CD14-positive monocyte (primary cell): ENCODE results near the gene BCAP31. TPM values are rescaled to one million over a fixed set of nuclear protein-coding genes. Genes with fewer than 3 reads are reported as not detected.

Experiments
- DNase-seq, 3 donors: peaks; one replicate each; pipeline ENCODE4 v3.0.0-alpha.2; 2011 to 2022
- H2AFZ ChIP-seq: 2 replicates; pipeline ENCODE4 v1.6.0; 2012; ENCODE audit warnings: mild to moderate bottlenecking, low read depth, low read length, inconsistent platforms; ENCODE audit not compliant: insufficient read depth, poor library complexity, severe bottlenecking
- H3K27ac ChIP-seq, 2 donors: 1 replicate in 1 of 2; 2 replicates in 1 of 2; pipeline ENCODE4 v1.5.1; 2012 to 2013; ENCODE audit warnings: low read length in 2 of 2, control low read depth in 1 of 2, inconsistent platforms in 1 of 2, low read depth in 1 of 2, mild to moderate bottlenecking in 1 of 2
- H3K27me3 ChIP-seq, 2 donors: one replicate each; pipeline versions ENCODE4 v1.6.0 to v1.6.1; 2011 to 2013; ENCODE audit warnings: low read length in 2 of 2; ENCODE audit not compliant: control insufficient read depth in 2 of 2, insufficient read depth in 2 of 2
- H3K36me3 ChIP-seq, 2 donors: replicated peaks in 1 of 2; 1 replicate in 1 of 2; 2 replicates in 1 of 2; pipeline versions ENCODE4 v1.5.1 to v1.6.1; 2012 to 2013; ENCODE audit warnings: low read length in 2 of 2, control low read depth in 1 of 2, inconsistent platforms in 1 of 2, mild to moderate bottlenecking in 1 of 2; ENCODE audit not compliant: insufficient read depth in 2 of 2, control insufficient read depth in 1 of 2
- H3K4me1 ChIP-seq, 2 donors: 1 replicate in 1 of 2; 2 replicates in 1 of 2; pipeline versions ENCODE4 v1.5.1 to v1.6.1; 2012 to 2013; ENCODE audit warnings: low read length in 2 of 2, control low read depth in 1 of 2, inconsistent platforms in 1 of 2, mild to moderate bottlenecking in 1 of 2, moderate library complexity in 1 of 2; ENCODE audit not compliant: insufficient read depth in 2 of 2, control insufficient read depth in 1 of 2
- H3K4me2 ChIP-seq: replicated peaks from 2 replicates; pipeline ENCODE3; 2012; ENCODE audit warnings: low read length, moderate library complexity, mild to moderate bottlenecking; ENCODE audit not compliant: poor library complexity, severe bottlenecking; ENCODE audit errors: extremely low read depth
- H3K4me3 ChIP-seq, 3 experiments: fragments of 200-600 bp in 1 of 3; sonication (generic) in 1 of 3; replicated peaks in 1 of 3; 1 replicate in 2 of 3; 2 replicates in 1 of 3; pipeline ENCODE4 v1.5.1; 2011 to 2013; ENCODE audit warnings: low read length in 3 of 3, mild to moderate bottlenecking in 3 of 3, control low read depth in 2 of 3, low read depth in 2 of 3, inconsistent platforms in 1 of 3, moderate library complexity in 1 of 3
- H3K79me2 ChIP-seq: 2 replicates; pipeline ENCODE4 v1.6.0; 2012; ENCODE audit warnings: mild to moderate bottlenecking, control low read depth, inconsistent platforms, low read length, moderate library complexity; ENCODE audit not compliant: insufficient read depth
- H3K9ac ChIP-seq: 2 replicates; pipeline ENCODE4 v1.6.0; 2017; ENCODE audit warnings: low read length, mild to moderate bottlenecking; ENCODE audit not compliant: insufficient read depth, poor library complexity, severe bottlenecking
- H3K9me3 ChIP-seq, 2 donors: replicated peaks in 1 of 2; 1 replicate in 1 of 2; 2 replicates in 1 of 2; pipeline versions ENCODE4 v1.5.1 to v1.6.1; 2012 to 2013; ENCODE audit warnings: low read length in 2 of 2, control low read depth in 1 of 2; ENCODE audit not compliant: control insufficient read depth in 1 of 2, insufficient read depth in 1 of 2
- H4K20me1 ChIP-seq: 2 replicates; pipeline ENCODE4 v1.6.0; 2012; ENCODE audit warnings: mild to moderate bottlenecking, low read length, control low read depth, moderate library complexity; ENCODE audit not compliant: insufficient read depth
- H3K27ac Mint-ChIP-seq, 7 donors: one replicate each; pipeline ENCODE4 v1.8.0; 2020; ENCODE audit warnings: mild to moderate bottlenecking in 7 of 7, mixed read lengths in 7 of 7, moderate library complexity in 6 of 7, inconsistent platforms in 2 of 7
- H3K27me3 Mint-ChIP-seq, 3 donors: one replicate each; pipeline ENCODE4 v1.8.0; 2021 to 2022; ENCODE audit warnings: low read depth in 3 of 3, mild to moderate bottlenecking in 3 of 3, mixed read lengths in 3 of 3, moderate library complexity in 3 of 3, inconsistent platforms in 1 of 3
- H3K36me3 Mint-ChIP-seq, 2 donors: one replicate each; pipeline ENCODE4 v1.8.0; 2020; ENCODE audit warnings: mixed read lengths in 2 of 2, inconsistent platforms in 1 of 2, mild to moderate bottlenecking in 1 of 2
- H3K4me1 Mint-ChIP-seq: one replicate; pipeline ENCODE4 v1.8.0; 2020; ENCODE audit warnings: mild to moderate bottlenecking, mixed read lengths
- H3K4me3 Mint-ChIP-seq, 2 donors: one replicate each; pipeline ENCODE4 v1.8.0; 2020; ENCODE audit warnings: mild to moderate bottlenecking in 2 of 2, mixed read lengths in 2 of 2, moderate library complexity in 1 of 2
- H3K9me3 Mint-ChIP-seq, 7 donors: one replicate each; pipeline ENCODE4 v1.8.0; 2020 to 2022; ENCODE audit warnings: mixed read lengths in 7 of 7, mild to moderate bottlenecking in 6 of 7, moderate library complexity in 6 of 7, inconsistent platforms in 2 of 7
- WGBS: methylation state at CpG from one replicate; pipeline ENCODE4 v1.1.5; 2013; ENCODE audit warnings: missing lambda C conversion rate; ENCODE audit not compliant: insufficient coverage; 5-methylcytosine and 5-hydroxymethylcytosine counted together
- intact Hi-C, 2 donors: fragments of 100-400 bp; cut with micrococcal nuclease; formaldehyde crosslinking; loops; one replicate each; pipeline versions ENCODE4 v1.15.0 to v1.15.1; 2023
- polyA plus RNA-seq, 3 donors: library from polyadenylated mRNA; depleted of rRNA in 1 of 3; unstranded in 2 of 3; stranded (reverse) in 1 of 3; fragments of 300-500 nt in 2 of 3; fragments of >200 nt in 1 of 3; fragmentation: Illumina TruSeq in 2 of 3; gene quantifications; 1 replicate in 2 of 3; 2 replicates in 1 of 3; pipeline ENCODE4 v1.2.3, GENCODE V29; 2012 to 2021
- TF ChIP-seq, protein P1 (sequence below): fragments of 200-600 bp; IDR thresholded peaks from one replicate; pipeline ENCODE4 v1.8.0; 2022; ENCODE audit warnings: antibody characterized with exemption, mild to moderate bottlenecking

Gene BCAP31
- polyA plus RNA-seq, 3 donors = 139 to 294 (median 288) TPM

DNA sequence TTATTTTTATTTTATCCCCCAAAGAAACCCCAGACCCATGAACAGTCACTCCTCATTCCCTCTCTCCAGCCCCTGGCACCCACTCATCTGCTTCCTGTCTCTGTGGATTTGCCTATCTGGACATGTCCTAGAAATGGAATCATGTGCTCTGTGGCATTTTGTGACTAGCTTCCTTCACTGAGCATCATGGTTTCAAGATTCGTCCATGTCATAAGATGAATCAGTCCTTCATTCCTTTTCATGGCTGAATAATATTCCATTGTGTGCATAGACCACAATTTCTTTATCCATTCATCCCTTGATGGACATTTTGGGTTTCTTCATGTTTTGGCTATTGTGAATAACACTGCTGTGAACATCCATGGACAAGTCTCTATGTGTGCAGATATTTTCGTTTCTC, 10.7 kb upstream of the BCAP31 start:
- Histone ChIP-seq H3K9ac (no peak overlapping the region), H3K4me3 (no peak overlapping the region), H3K9me3 (peaks cover 0 to 7% of the 10 kb centered on the region in 2 donors), H2AFZ (no peak overlapping the region), H3K27ac (no peak overlapping the region), H3K4me2 (no peak overlapping the region), H3K4me1 (peaks cover 33 to 35% of the 10 kb centered on the region in 2 donors), H3K27me3 (no peaks in the 10 kb centered on the region), H3K36me3 (peaks cover 36 to 49% of the 10 kb centered on the region in 2 donors), H4K20me1 (peaks cover 21% of the 10 kb centered on the region), H3K79me2 (peaks cover 14% of the 10 kb centered on the region)
- TF ChIP-seq, protein P1, sequence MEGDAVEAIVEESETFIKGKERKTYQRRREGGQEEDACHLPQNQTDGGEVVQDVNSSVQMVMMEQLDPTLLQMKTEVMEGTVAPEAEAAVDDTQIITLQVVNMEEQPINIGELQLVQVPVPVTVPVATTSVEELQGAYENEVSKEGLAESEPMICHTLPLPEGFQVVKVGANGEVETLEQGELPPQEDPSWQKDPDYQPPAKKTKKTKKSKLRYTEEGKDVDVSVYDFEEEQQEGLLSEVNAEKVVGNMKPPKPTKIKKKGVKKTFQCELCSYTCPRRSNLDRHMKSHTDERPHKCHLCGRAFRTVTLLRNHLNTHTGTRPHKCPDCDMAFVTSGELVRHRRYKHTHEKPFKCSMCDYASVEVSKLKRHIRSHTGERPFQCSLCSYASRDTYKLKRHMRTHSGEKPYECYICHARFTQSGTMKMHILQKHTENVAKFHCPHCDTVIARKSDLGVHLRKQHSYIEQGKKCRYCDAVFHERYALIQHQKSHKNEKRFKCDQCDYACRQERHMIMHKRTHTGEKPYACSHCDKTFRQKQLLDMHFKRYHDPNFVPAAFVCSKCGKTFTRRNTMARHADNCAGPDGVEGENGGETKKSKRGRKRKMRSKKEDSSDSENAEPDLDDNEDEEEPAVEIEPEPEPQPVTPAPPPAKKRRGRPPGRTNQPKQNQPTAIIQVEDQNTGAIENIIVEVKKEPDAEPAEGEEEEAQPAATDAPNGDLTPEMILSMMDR = no peak
- H3K4me1 Mint-ChIP-seq = peaks cover 26% of the 10 kb centered on the region
- no peak overlapping the region for H3K4me3 Mint-ChIP-seq
- H3K27ac Mint-ChIP-seq = peak overlapping the region in 1 of 7 donors; percentile 13
- intact Hi-C loops = no loop called here
- no peak for DNase-seq
- H3K36me3 Mint-ChIP-seq = peaks cover 45 to 69% of the 10 kb centered on the region in 2 donors
- H3K9me3 Mint-ChIP-seq = peaks cover 0 to 24% (median 16%) of the 10 kb centered on the region in 7 donors
- H3K27me3 Mint-ChIP-seq = peaks cover 0 to 12% (median 0%) of the 10 kb centered on the region in 3 donors
- 100% methylated on average over 1 of the region's 2 CpGs for WGBS

GRCh38 chrX:153733651-153734240, 9.6 kb upstream of the BCAP31 start:
- Mint-ChIP-seq H3K4me3 (no peak overlapping the region), H3K4me1 (peaks cover 30% of the 10 kb centered on the region), H3K27ac (peak overlapping the region in 5 of 7 donors; percentile 2 to 93 (median 46)), H3K36me3 (peaks cover 50 to 69% of the 10 kb centered on the region in 2 donors), H3K27me3 (peaks cover 0 to 10% (median 0%) of the 10 kb centered on the region in 3 donors), H3K9me3 (peaks cover 0 to 25% (median 18%) of the 10 kb centered on the region in 7 donors)
- Histone ChIP-seq H4K20me1 (peaks cover 21% of the 10 kb centered on the region), H2AFZ (no peak overlapping the region), H3K79me2 (peaks cover 26% of the 10 kb centered on the region), H3K4me3 (no peak overlapping the region), H3K9ac (no peak overlapping the region), H3K27me3 (no peaks in the 10 kb centered on the region), H3K4me1 (peaks cover 41 to 46% of the 10 kb centered on the region in 2 donors), H3K4me2 (no peak overlapping the region), H3K36me3 (peaks cover 34 to 45% of the 10 kb centered on the region in 2 donors), H3K9me3 (peaks cover 0 to 7% of the 10 kb centered on the region in 2 donors), H3K27ac (no peak overlapping the region)
- WGBS = 93% methylated on average over 6 of the region's 15 CpGs
- TF ChIP-seq, protein P1 = no peak
- intact Hi-C loops = no loop called here
- DNase-seq = no peak
